GM18505 (cell line): Measurements from ENCODE around the gene USP13.
"Not testable (repeated sequence)": the region's sequence is repeated elsewhere in the genome, so short reads cannot be mapped to it uniquely, and the experiment has no call there.

Source experiments
- ATAC-seq: cut with Tn5 transposase; IDR thresholded peaks from one replicate; pipeline ENCODE4 v1.9.1; 2021; ENCODE audit not compliant: unreplicated experiment
- POLR2A ChIP-seq: IDR thresholded peaks from 4 replicates; pipeline ENCODE4 v1.6.1; 2011; ENCODE audit warnings: borderline replicate concordance; ENCODE audit not compliant: insufficient read depth, insufficient read length; ENCODE audit errors: extremely low read depth

USP13 gene

DNA sequence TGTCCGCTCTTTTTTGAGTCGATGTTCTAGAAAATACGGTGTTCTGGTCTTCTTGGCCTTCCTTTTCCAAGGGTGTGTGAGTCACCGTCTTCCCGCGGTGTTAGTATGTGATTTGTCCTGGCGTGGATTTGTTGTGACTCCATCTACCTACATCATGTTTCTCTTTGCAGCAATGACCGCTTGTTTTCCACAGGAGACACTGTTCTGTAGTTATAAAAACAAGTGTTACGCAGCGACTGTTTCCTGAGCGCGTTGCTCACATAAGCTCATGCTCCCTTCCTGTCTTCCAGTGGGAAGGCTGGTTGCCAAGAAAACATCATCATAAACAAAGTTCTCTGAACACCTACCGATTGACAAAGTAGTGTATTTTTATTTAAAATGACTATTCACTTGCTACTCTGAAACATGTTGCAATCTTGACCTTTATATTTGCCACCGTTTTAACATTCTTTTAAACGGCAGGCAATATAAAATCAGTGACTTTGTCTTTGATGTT lies 19.0 kb downstream of the USP13 start:
- ATAC-seq = no peak

DNA sequence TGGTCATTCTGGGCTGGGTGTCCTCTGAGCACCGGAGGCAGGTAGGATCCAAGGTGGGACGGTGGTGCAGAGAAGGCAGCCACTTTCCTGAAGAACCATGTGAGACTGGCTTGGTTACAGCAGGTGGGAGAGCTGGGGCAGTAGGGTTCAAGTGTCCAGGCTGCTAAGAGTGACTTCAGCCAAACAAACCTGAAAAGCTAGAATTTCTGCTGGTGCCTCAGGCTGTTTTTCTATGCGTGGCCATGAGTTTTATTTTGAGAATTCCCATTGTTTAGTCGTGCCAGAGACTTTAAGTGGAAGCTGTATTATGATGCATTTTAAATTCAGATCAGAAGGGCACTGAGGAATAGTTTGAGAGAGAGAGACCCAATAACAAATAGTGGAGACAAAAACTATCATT lies 20.1 kb downstream of the USP13 start:
- TF ChIP-seq POLR2A = no peak
- no peak for ATAC-seq

More for the DNA sequence above, 19.0 kb downstream of the USP13 start:
- no peak for TF ChIP-seq POLR2A

- no peak for ATAC-seq
- no peak for TF ChIP-seq POLR2A
Measured at GRCh38 chr3:179673523-179673922, 20.7 kb downstream of the USP13 start.

DNA sequence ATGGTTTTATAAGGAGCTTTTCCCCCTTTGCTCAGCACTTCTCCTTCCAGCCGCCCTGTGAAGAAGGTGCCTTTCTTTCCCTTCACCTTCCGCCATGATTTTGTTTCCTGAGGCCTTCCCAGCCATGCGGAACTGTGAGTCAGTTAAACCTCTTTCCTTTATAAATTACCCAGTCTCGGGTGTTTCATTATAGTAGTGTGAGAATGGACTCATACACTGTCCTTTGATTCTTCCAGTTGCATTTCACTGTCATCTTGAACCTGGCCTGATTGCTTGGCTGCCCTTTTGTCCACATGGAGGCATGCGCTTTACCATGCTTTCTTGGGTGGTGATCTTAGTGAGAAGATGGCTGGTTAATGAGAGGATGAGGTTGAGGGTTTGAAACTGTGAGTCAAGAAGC lies 23.2 kb downstream of the USP13 start:
- no peak for TF ChIP-seq POLR2A
- no peak for ATAC-seq

DNA sequence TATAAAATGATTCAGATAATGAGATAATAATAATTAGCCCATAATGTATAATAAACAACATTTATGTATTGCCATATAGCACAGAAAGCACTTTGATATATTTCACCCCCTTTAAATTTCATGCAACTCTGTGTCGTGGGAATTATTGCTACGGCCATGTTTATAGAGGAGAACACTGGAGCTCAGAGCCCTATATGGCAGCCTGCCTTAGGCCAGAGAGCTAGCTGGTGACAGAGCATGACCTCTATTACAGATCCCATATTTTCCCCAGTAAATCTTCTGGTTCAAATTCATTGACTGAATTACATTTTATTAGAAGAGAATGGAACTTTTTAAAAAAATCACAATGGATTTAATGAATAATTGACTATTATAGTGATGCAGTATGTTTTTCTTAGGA lies 25.0 kb downstream of the USP13 start:
- TF ChIP-seq POLR2A = no peak
- no peak for ATAC-seq

- ATAC-seq = no peak
- no peak for TF ChIP-seq POLR2A
Measured at GRCh38 chr3:179681492-179682263, 28.8 kb downstream of the USP13 start.

- ATAC-seq = no peak
- TF ChIP-seq POLR2A = no peak
Measured at GRCh38 chr3:179682426-179683080, 29.7 kb downstream of the USP13 start.

DNA sequence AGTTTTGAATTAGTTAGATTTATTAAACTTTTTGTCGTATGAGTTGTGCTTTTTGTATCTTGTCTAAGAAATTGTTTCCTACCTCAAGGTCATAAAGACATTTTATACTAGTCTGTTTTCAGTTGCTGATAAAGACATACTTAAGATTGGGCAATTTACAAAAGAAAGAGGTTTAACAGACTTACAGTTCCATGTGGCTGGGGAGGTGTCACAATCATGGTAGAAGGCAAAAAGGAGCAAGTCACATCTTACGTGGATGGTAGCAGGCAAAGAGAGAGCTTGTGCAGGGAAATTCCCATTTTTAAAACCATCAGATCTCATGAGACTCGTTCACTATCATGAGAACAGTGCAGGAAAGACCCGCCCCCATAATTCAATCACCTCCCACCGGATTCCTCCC lies 30.4 kb downstream of the USP13 start:
- not testable (repeated sequence) for ATAC-seq

- no peak for ATAC-seq
- TF ChIP-seq POLR2A = no peak
Measured at GRCh38 chr3:179687967-179688535, 35.2 kb downstream of the USP13 start.

- no peak for ATAC-seq
Measured at GRCh38 chr3:179688850-179689249, 36.0 kb downstream of the USP13 start.

DNA sequence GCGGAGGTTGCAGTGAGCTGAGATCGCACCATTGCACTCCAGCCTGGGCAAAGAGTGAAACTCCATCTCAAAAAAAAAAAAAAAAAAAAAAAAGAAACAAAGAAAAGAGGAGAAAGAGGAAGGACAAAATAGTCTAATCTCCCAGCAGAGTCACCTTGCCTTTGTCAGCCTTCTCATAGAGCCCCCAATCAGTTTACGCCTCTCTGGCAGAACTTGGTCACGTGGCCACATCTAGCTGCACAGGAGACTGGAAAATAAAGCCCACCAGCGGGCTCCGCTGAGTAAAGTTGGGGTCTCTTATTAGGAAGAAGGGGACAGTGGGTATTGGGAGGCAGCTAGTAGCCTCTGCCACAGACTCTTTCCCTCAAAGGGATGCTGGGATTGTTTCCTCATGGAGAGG lies 41.9 kb downstream of the USP13 start:
- TF ChIP-seq POLR2A = no peak
- ATAC-seq = no peak

More at GRCh38 chr3:179688850-179689249, 36.0 kb downstream of the USP13 start:
- no peak for TF ChIP-seq POLR2A

GRCh38 chr3:179695672-179696313 lies 43.0 kb downstream of the USP13 start:
- no peak for TF ChIP-seq POLR2A
- no peak for ATAC-seq

DNA sequence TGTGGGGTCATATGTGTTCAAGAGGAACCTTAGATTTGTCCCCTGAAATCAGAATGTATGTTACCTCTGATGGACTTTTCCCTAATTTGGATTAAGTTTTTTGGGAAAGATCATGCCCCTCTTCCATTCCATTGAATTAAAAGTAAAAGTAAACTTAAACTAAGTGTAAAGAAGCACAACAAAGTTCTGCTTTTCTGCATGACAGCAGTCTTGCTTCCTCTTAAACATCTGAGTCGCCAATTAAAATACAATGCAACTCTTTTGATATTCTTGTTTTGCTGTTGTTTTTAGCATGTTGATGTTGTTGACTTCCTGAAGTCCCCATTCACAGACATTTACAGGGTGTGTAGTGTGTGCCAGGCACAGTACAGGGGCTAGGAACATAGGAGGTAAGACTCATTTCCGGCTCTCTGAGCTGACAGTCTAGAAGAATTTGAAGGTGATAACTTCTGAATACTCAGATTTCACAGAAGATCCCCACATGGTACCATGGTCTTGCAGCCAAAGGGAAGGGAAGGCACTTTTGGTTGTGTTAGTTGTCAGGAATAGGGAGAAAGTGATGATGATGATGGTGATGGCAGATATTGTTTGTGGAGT lies 45.0 kb downstream of the USP13 start:
- ATAC-seq = no peak
- TF ChIP-seq POLR2A = no peak
